ENCODE results near the gene PDE7B.
"Not testable (repeated sequence)": the region's sequence is repeated elsewhere in the genome, so short reads cannot be mapped to it uniquely, and the experiment has no call there.

The PDE7B gene

GRCh38 chr6:136117081-136117480 lies 265.6 kb downstream of the PDE7B start:
- DNase-seq = no peak

DNA sequence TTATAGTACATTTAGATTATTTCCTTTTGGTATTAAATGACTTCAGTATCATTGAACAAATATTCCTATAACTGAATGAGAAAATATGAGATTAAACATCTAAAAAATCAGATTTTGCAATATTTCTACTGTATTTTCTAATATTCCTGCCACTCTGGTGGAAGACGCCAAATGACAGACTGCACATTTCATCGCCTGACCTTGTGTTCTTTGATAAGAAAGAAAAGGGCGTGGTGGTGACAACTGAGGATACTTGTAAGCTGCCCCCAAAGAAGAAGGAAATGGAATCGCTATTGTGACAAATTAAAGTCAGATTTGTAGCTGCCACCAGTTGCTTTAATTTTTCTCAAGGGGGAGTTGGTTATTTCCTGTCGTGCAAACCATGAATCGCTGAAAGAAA lies 267.3 kb downstream of the PDE7B start:
- no peak for DNase-seq

GRCh38 chr6:136123468-136123867 lies 272.0 kb downstream of the PDE7B start:
- no peak for DNase-seq

GRCh38 chr6:136125585-136125984 lies 274.1 kb downstream of the PDE7B start:
- DNase-seq = no peak

DNA sequence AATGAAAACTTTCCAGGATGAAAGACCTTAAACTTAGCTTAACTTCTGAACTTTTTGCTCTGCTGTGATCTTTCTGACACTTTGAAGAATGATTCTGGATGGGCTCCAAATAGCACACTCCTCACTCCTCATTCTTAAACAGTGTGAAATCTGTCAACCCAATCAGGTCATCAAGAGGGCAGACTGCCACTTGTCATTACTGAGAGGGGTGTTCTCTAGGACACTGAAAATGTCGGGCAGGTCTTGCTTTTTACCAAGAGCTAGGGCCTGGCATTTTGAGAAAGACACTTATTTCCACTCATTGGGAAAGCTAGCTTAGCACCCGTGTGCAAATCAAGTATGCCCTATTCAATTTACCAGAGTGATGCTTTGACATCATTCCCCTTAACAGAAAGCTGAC lies 276.4 kb downstream of the PDE7B start:
- DNase-seq = no peak

GRCh38 chr6:136129365-136129764 lies 277.9 kb downstream of the PDE7B start:
- DNase-seq = no peak

GRCh38 chr6:136134268-136134667 lies 282.8 kb downstream of the PDE7B start:
- no peak for DNase-seq

DNA sequence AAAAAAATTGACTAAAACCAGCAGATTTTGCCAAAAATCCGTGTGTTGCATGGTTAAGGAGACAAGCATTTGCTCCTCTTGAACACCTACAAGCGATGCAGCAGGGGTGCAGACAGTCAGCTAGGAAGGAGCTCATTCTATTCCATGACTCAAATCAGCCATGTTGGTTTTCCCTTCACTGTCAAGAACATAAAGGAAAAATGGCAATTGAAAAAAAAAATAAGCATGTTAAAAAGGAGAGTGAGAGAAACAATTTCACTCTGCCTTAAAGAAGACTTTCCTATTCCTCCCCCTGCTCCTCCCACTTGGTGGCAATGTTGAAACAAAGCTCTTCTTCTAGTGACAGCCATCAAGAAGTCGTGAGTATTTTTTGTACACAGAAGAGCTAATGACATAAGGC lies 283.2 kb downstream of the PDE7B start:
- no peak for DNase-seq

GRCh38 chr6:136136274-136136673 lies 284.8 kb downstream of the PDE7B start:
- DNase-seq = no peak

DNA sequence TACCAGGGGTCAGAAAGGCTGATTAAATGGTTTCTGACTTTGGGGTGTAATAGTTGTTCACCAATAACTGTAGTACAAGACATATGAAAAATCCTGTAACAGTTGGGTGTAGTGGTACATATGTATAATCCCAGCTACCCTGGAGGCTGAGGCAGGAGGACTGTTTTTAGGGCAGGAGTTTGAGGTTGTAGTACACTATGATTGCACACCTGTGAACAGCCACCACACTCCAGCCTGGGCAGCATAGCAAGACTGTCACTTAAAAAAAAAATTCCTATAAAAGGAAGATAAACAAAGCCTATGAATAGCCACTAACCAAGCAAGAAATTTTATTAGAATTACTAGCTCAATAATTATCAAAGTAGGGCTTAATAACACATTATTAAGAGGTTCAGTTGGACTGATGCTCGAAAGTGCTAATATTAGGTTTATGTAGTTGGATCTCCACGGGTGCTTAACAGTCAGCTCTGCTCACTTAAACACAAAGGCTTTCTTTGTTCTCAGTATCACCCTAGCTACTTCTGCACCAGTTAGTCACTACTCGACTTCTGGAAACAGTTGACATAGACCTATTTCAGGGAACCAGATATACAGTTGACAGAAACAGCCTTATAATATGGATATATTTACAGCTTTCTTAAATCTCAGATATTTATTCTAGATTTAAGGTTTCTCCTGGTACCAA lies 285.6 kb downstream of the PDE7B start:
- DNase-seq = no peak

DNA sequence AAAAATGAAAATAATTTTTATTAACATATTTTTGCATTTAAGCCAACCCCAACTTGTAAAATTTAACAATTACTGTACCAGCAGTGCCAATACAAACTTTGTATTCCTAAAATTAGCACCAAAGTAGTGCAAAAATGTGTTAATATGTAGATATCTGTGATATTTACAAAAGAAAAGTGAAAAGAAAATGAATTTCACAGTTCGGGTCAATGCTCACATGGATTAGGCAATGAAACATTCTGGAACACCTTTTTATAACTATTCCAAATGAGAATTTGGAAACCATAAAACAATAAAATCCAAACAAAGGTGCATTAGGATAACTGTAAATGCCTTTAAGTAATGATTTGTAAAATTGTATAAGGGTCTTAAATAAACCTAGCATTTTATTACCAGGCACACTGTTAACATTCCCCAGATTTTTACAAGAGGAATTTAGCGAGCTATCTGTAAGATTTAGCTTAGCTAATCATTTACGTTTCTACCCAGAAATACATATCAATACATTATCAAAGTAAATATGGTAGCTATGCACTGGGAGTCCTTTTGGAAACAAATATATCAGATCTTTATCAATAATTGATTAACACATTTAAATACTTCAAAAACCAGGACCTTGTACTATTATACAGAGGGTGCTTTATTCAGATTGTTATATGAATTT lies 286.4 kb downstream of the PDE7B start:
- no peak for DNase-seq

- not testable (repeated sequence) for DNase-seq
Measured at GRCh38 chr6:136139111-136139510, 287.6 kb downstream of the PDE7B start.

GRCh38 chr6:136144251-136145023 lies 292.9 kb downstream of the PDE7B start:
- DNase-seq = no peak

DNA sequence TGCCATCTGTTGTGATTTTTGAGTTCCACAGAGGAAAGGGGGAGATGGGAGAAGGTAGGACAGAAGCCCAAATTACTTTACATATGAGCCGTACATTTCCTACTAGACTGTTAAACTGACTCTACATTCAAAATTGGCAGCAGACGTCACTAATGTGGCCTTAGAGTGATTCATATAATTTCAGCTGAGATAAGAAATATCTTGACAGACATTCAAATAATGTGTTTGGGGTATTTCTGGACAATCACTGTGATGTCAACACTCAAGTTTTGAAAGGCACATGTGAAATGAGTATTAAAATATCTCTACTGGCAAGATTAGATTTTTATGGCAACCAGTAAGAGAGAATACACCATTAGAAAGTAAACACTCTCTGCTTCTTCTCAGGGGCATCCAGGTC lies 294.6 kb downstream of the PDE7B start:
- DNase-seq = no peak

DNA sequence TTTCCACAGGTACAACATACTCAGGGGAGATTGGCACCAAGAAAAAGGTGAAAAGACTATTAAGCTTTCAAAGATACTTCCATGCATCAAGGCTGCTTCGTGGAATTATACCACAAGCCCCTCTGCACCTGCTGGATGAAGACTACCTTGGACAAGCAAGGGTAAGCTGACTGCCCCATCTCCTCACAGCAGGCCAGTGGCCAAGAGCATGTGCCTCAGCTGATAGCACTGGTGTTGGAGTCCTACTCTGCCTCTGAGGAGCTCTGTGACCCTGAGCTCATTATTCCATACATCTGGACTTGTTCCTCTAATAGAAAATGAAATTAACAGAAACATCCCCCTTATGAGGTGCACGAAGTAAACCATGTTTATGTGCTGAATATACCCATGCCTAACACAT lies 295.8 kb downstream of the PDE7B start:
- no peak for DNase-seq

- DNase-seq = no peak
Measured at GRCh38 chr6:136148051-136148450, 296.6 kb downstream of the PDE7B start.

GRCh38 chr6:136148523-136148922 lies 297.0 kb downstream of the PDE7B start:
- no peak for DNase-seq

DNA sequence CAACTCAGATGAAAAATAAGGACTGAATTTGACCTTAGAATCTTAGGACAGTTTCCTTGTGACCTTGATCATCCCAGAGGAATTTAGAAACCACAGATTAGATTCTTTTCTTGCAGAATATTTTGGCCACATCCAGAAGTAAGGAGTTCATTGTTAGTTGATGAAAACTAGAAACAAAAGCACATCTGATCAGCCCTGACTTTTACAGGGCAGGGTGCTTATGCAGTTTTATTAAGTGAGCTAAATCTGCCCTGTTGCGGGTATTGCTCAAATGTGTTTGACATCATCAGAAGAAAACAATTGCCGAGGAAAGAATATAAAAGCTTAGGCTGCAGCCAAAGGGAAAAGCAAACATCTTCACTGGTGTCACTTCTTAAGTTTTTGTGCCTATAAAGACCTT lies 297.8 kb downstream of the PDE7B start:
- DNase-seq = no peak

DNA sequence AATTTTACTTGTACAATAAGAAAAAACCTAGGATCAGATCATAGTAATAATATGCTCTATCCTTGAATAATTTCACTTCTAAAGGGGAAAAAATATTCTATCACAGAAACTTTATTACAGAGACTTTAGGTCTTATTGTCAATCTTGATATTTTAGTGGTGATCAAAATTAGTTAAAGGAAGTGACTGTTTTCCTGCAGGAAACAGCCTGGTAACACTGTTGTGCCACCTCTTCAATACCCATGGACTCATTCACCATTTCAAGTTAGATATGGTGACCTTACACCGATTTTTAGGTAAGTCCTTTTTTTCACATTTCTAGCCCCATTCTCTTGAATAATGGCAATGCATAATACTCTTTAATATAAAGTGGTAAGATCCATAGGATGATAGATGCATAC lies 299.5 kb downstream of the PDE7B start:
- no peak for DNase-seq

- DNase-seq = no peak
Measured at GRCh38 chr6:136153707-136154375, 302.3 kb downstream of the PDE7B start.

DNA sequence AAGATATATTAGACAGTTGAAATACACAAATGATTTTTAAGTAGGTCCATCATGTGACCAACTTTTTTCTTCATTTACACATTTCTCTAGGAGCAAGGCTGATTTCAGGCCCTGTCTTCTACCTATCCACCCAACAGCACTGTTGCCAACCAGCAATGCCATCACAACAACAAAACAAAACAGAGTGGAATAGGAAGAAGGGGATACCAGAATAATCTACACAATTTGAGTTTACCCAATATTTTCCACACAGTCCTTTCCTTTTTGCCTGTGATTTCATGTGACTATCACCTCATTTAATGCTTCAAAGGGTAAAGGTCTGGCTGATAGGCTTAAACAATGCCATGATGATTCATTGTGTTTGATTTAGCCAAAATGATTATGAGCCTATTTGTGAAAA lies 303.7 kb downstream of the PDE7B start:
- no peak for DNase-seq

DNA sequence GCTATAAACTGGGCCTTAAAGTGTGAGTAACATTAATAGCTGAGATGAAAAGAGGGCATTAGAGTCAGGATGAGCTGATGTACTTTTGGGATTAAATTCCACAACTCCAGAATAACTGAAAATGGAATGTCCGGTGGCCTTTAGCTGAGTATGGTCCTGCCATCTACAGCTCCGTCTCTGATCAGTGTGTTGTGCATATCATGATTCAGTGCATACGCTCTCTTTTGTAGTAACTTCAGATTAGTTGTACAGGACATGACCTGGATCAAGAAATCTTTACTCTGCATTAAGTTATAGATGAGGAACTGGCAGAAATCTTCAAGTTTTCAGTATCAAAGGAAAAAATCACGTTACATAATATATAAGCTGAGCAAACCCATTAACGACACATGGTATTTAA lies 306.2 kb downstream of the PDE7B start:
- no peak for DNase-seq

DNA sequence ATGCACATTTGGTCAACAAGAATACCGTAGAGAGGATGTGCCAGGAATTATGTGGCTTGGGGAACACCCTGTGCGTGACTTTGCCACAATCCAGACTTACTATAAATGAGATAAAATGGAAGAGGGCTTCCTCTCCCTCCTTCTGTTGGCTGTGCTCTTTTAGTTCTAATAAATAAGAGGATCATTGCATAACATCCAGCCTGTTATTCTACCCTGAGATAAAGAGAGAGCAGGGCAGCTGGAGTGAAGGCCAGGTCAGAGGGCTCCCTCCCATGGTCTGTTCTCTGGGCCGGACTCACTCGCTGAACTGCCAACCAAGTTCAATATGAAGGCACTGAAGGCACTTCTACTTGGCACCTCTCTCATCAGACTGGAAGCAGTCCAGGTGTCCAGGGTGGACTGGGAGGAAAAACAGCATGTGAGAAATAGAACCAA lies 306.9 kb downstream of the PDE7B start:
- DNase-seq = no peak

- no peak for DNase-seq
Measured at GRCh38 chr6:136158971-136159370, 307.5 kb downstream of the PDE7B start.

Measured in SW 1271 (cell line).